GM21447 (cell line): ENCODE results near the gene INO80D.
"Not testable (repeated sequence)": the region's sequence is repeated elsewhere in the genome, so short reads cannot be mapped to it uniquely, and the experiment has no call there.

Experiments used
- ATAC-seq: cut with Tn5 transposase; IDR thresholded peaks from one replicate; pipeline ENCODE4 v1.9.1; 2021; ENCODE audit not compliant: unreplicated experiment

Gene INO80D

DNA sequence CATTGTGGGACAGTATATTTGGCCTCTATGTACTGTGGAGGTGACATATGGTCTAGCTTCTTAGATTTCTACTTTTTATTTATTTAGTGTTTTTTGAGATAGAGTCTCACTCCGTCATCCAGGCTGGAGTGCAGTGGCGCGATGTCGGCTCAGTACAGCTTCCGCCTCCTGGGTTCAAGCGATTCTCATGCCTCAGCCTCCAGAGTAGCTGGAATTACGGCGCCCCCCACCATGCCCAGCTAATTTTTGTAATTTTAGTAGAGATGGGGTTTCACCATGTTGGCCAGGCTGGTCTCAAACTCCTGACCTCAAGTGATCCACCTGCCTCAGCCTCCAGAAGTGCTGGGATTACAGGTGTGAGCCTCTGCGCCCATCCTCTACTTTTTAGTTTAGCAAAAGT lies 99.6 kb downstream of the INO80D start:
- ATAC-seq, result not testable (repeated sequence)

DNA sequence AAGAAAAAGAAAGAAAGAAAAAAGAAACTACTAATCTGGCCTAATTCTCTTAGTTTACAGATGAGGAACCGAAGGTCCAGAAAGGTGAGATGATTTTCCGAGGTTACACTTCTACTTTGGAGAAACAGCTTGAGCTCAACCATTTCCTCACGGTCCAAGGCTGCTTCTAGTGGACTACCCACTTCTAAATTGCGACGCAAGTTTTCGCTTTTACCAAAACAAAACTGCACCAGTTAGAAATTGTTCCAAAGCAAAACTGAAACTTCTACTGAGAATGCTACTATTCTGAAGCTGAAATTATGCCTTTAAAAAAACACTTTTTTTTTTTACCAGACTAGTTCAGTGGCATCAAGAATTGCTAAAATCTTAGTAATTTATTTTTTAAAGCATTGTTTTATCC lies 101.6 kb downstream of the INO80D start:
- no peak for ATAC-seq

DNA sequence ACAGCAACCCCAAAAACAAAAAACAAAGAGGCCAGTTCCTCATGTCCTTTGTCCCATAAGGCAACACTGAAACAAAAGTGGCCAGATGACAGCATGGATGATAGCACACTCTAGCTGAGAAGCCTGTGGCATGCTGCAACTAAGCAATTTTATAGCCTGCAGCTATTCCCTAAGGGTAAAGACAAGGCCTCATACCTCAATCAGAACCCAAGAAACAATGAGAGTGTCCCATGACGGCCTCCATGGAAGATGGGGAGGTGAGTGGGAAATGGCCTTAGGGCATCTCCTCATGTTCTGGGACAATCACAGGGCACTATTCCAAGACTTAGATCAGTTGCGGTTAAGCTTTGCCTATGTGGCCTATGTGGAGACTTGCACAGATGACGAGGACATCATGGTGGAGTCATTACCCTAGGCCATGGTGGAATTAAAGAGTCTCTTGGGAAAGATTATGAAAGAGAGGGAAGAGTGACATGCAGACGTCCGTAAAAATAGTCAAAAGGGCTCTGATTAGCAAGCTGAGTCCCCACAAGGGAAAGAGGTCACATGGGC lies 103.1 kb downstream of the INO80D start:
- ATAC-seq, result no peak

DNA sequence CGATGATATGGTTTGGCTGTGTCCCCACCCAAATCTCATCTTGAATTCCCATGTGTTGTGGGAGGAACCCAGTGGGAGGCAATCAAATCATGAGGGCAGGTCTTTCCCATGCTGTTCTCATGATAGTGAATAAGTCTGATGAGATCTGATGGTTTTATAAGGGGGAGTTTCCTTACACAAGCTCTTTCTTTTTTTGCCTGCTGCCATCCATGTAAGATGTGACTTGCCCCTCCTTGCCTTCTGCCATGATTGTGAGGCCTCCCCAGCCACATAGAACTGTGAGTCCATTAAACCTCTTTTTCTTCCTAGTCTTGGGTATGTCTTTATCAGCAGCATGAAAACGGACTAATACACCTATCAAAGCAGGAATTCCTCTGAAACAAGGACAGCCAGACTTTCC lies 107.2 kb downstream of the INO80D start:
- not testable (repeated sequence) for ATAC-seq

DNA sequence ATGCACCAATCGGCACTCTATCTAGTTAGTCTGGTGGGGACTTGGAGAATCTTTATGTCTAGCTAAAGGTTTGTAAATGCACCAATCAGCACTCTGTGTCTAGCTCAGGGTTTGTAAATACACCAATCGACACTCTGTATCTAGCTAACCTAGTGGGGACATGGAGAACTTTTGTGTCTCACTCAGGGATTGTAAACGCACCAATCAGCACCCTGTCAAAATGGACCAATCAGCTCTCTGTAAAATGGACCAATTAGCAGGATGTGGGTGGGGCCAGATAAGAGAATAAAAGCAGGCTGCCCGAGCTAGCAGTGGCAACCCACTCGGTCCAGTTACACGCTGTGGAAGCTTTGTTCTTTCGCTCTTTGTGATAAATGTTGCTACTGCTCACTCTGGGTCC lies 108.3 kb downstream of the INO80D start:
- ATAC-seq, result not testable (repeated sequence)

DNA sequence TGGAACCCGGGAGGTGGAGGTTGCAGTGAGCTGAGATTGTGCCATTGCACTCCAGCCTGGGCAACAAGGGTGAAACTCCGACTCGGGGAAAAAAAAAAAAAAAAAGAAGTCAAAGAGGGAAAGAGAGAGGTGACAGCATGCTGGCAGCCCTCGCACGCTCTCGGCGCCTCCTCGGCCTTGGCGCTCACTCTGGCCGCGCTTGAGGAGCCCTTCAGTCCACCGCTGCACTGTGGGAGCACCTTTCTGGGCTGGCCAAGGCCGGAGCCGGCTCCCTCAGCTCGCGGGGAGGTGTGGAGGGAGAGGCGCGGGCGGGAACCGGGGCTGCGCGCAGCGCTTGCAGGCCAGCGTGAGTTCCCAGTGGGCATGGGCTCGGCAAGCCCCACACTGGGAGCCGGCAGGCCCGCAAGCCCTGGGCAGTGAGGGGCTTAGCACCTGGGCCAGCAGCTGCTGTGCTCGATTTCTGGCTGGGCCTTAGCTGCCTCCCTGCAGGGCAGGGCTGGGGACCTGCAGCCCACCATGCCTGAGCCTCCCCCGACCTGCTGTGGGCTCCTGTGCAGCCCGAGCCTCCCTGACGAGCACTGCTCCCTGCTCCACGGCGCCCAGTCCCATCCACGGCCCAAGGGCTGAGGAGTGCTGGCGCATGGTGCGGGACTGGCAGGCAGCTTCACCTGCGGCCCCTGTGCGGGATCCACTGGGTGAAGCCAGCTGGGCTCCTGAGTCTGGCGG lies 108.9 kb downstream of the INO80D start:
- ATAC-seq, result not testable (repeated sequence)

DNA sequence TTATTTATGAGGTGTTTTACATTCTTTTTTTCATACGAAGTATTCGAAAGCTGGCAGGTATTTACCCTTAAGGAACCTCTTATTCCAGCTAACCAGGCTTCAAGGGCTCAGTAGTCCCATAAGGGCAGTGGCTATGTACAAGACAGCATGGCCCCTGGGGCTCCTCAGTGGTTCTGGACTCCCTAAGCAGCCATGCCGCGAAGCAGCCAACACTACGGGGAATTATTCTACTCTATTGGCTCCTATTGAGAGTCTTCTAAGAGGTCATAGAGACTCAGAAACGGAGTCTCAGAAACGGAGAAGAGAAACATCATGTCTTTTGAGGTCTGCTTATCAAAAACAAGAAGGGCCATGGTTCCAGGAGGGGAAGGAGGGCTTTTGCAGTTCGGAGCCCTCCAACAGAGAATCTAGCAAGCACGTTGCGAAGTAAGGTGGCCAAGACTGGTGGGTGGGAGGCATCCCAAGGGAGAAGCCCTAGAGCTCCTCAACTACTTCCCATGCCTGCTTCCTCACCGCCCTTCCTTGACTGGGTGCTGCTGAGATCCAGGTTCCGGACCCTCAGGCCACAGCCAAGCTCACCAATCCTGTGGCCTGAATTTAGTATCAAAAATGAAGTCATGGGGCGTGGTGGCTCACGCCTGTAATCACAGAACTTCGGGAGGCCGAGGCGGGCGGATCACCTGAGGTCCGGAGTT lies 109.7 kb downstream of the INO80D start:
- no peak for ATAC-seq

DNA sequence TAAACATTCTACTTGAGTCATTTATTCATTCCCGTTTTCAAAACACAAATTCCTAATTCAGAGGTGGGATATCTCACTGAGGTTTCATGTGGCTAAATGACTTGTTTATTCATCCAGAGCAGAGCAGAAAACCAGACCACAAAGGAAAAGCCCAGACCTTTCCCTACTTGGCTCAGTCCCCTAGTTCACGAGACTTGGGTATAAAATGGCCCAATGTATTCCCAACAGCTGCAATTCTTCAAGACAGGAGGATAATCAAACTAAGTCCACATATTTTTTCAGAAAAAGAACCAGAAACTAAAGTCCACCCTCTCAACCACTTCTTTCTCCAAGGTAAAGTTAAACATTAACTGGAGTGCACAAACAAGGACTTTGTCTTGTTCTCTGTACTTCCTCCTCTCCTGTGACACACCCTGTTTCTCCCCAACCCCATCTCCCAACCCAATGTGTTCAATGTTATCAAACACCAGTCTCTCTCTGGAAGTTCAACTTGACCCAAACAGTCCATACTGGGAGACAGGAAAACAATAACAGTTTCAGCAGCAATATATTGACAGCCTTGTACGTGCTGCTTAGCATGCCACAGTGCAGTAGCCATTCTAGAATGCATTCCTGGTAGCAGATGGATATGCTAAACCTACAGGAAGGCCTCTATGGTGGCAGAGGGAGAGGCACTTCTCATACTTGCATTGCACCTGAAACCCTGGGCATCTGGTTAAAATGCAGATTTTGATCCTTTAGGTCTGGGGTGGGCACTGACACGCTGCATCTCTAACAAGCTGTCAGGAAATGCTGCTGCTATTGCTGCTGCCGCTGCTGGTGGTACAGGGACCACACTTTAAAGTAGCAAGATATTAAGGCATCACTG lies 110.7 kb downstream of the INO80D start:
- peak; percentile 83 for ATAC-seq

DNA sequence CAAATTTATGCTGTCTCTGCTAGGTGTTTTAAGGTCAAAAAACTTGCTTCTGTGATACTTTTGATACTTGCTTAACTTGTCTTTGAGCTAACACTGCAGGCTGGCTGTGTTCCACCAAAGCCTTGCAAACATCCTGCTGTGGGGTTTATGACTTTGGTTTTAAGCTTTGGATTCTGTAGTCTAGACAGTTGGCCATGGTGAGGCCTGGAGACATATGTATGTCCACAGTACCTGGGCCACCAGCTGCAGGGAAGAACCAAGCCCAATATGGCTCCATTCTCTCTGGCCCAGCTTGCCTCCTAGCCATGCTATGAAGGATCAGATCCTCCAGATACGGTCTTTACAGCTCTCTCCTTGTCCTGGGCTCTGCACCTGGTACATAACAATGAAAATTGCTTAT lies 113.9 kb downstream of the INO80D start:
- no peak for ATAC-seq

DNA sequence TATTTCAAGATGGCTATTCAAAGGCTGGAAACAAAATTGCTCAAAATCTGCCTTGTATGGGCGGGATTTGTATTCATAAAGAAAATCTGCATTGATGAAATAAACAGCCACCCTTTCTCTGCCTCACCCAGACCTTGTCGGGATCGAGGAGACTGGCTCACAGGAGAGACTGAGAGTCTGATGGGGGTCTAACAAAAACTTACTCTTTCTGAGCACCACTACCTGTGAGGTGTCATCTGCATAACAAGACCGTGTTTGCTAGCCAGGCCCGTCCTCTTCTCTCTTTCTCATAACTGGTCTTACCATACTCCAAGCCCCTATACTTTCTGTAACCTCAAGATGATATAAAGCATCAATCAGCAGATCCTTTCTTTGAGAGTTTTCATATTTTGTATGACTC lies 115.6 kb downstream of the INO80D start:
- ATAC-seq, result no peak

DNA sequence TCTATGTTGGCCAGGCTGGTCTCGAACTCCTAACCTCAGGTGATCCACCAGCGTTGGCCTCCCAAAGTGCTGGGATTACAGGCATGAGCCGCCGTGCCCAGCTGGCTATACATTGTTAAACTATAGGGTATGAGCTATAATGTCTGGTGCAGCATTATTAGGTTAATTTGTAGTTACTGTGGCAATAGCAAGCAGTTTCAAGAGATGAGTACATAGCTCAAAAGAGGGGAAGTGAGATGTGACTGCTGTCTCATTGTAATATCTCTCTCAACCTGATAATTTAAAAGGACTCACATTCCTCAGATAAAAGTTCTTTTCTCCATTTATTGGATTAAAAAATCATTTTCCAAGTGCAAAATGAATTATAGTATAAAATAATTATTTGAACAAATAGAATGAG lies 116.4 kb downstream of the INO80D start:
- no peak for ATAC-seq

DNA sequence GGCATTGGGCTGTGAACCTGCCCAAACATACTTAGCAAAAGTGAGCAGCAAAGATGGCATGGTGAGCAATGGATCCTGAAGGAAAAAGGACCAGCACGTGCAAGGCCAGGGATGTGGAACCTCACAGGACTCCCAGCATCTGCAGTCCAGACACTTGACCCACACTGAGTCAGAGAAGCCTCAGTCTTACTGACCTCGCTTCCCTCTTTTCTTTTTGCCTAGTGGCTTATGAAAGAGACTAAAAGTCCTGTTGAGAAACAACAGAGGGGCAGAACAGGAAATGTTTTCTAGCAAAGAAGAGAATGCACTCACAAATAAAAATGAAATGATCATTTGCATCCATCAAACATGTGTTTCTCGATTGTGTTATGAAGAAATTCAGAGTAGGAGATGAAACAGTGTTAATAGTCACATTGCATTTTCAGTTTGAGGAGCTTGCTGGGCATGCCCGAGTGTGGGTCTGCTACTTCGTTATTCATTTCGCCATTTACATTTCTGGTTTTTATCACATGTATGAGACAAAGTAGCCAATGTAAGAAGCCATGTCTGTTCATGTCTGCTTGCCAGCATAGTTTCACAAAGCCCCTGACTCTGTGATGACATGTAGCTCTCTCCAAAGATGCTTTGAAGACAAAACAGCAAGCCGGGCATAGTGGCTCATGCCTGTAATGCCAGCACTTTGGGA lies 118.4 kb downstream of the INO80D start:
- ATAC-seq, result no peak

DNA sequence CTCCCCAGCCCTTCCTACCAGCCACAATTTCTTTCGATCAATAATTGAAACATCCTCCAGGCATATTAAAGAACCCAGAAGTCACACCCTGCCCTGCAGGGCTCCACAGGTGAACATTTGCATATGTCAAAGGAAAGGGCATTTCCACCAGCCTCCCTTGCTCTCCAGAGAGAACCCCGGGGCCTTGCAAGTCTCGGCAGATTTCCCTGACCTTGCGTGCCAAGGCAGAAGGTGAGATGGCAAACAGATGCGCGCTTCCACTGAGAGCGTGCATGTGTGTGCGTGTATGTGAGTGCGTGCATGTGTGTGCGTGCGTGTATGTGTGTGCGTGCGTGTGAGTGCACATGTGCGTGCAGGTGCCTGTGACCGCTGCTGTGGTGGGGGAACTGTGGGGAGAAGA lies 120.3 kb downstream of the INO80D start:
- no peak for ATAC-seq

DNA sequence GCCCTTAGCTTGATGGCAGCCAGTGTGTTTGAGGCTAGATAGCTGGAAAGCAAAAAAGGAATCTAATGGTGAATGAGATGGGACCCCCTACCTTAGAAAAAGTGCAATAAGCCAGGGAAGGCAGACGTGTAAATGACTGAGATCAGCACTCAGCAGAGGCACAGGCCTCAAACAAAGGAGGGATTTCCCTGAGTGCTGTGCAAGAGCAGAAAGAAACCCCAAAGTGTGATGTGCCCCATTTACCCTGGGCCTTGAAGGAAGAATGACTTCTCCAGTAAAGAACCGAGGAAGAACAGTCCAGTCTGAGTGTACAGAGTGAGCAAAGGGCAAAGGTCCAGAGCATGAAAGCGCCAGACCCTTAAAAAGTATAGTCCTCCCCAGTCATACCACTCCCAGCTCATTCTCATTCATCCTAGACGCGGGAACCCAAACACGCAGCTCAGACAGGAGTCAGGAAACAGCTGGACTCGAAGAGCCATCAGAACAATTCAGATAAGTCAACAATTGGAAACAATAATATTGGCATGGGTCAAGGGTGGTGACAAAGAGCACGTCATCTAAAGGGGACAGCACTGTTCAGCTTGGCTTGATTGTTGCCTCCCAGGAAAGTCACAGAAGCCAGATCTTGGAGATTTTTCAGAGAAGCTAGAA lies 121.7 kb downstream of the INO80D start:
- no peak for ATAC-seq

DNA sequence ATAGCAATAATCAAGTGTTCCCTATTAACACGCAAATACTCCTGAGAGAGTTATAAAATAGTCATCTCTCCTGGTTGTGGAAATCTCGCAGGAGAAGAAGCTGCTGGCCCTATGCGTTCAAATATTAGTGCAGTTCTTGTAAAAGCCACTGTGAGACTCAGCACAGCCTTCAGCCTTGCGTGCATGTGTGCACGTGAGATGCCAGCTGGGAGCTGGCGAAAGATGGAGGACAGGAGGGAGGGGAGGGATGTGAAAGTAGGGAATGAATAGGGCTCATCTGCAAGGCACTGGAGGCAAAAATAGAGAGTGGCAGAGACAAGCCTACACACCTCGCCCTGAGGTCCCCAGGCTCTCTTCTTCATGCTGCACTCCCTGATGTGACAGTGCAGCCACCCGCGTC lies 126.5 kb downstream of the INO80D start:
- ATAC-seq, result no peak

DNA sequence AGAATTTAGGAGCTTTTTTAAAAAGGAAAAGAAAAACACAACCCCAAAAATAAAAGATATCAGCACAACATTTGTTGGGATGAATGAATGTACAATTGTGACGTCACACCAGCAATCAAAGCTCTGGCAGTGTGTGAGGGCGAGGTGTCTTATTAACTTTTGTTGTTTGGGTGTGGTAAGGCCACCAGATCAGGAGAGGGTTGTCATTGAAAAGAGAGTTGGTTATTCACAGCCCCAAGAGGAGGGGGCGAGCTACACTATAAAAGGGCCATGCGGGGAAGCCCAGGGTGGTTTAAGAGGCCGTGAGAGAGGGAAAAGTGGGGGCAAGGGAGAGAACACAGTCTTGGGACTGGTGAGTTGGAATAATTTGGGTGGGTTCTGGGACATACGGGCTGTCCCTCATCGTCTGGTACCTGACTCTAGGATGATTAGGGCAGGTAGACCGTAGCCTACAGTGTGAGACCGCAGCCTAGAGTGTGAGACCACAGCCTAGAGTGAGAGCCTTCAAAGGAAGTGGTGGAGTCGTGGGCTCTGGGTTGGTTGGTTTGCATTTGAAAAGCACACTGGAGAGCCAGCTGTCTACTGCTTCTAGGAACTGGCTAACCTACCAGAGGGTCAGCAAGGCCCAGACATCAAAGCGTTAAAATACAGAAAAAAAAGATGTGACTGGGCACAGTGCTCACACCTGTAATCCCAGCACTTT lies 128.4 kb downstream of the INO80D start:
- ATAC-seq, result no peak

DNA sequence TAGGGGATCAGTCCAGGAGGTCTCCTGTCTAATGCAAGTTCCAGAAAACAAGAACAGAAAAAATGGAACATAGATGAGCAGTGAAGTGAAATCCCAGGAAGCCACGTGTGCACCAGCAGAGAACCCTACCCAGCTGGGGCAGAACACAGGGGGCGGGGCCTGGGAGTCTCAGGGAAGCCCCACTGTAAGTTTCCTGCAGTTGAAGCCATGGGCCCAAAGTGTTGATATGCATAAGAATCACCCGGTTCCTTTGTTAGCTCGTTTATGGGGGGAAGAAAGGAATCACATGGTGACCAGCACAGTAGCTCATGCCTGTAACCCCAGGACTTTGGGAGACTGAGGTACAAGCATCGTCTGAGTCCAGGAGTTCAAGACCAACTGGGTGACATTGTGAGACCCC lies 131.3 kb downstream of the INO80D start:
- no peak for ATAC-seq

DNA sequence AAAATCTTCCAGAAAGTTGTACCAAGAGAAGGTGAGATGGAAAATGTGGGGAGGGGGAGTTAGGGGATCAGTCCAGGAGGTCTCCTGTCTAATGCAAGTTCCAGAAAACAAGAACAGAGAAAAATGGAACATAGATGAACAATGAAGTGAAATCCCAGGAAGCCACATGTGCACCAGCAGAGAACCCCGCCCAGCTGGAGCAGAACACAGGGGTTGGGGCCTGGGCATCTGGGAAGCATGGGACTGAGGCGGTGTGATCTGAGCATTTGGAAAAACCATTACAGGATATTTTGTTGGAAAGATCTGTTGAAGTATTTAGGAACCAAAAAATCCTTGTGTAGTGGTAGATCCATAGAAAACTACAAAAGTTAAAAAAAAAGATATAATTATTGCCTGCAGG lies 133.7 kb downstream of the INO80D start:
- ATAC-seq, result no peak

DNA sequence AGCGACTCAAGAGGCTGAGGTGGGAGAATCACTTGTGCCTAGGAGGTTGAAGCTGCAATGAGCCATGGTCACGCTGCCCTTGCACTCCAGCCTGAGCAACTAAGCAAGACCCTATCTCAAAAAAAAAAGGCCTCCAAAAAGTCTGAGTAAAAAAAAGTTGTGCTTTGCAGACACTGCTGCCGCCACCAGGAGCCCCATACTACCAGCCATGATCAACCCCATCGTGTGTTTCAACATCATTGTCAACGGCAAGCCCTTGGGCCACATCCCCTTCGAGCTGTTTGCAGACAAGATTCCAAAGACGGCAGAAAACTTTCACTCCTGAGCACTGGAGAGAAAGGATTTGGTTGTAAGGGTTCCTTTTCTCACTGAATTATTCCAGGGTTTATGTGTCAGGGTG lies 137.1 kb downstream of the INO80D start:
- no peak for ATAC-seq

DNA sequence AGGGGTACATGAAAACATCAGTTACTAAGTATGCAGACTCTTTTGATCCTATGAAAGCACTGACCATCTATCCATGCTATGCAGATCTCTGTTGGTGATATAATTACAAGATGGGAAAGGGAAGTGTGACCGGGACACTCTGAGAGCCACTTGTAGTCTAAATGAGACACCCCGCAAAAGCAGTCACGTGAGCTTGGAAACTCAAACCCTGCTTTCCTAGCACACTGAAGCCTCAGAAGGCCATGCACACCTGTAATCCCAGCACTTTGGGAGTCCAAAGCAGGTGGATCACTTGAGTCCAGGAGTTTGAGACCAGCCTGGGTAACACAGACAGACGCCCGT lies 137.5 kb downstream of the INO80D start:
- ATAC-seq, result no peak
